Measurements from ENCODE around the gene CPNE2. TPM values are rescaled to one million over a fixed set of nuclear protein-coding genes. Genes with fewer than 3 reads are reported as not detected.

Gene CPNE2
- total and polyA plus RNA-seq, 2 of the 8 experiments (the other 6 are each of a cell fraction or from before 2014, with no cell fraction given) = 10.6 to 39.5 TPM

- no peak for FAIRE-seq
Measured at GRCh38 chr16:57072616-57073275, 19.6 kb upstream of the CPNE2 start.

More at GRCh38 chr16:57072616-57073275, 19.6 kb upstream of the CPNE2 start:
- Histone ChIP-seq H3K23ac (ENCODE audit: insufficient read length) (no peak overlapping the region), H3K9me3 (ENCODE audit: insufficient read depth in 2 of 2, low read depth in 1 of 2, low read length in 1 of 2) (no peaks in the 10 kb centered on the region), H2AFZ (ENCODE audit: low read length) (no peak overlapping the region), H4K8ac (ENCODE audit: extremely low read depth, insufficient read depth, low read length) (no peak overlapping the region), H2AK5ac (ENCODE audit: low read depth, low read length) (no peak overlapping the region), H3K4me3 (ENCODE audit: extremely low read depth in 1 of 4, insufficient read depth in 2 of 4, low read depth in 3 of 4, low read length in 4 of 4) (no peak overlapping the region), H3K79me2 (ENCODE audit: control insufficient read depth in 1 of 2, insufficient read depth in 2 of 2, low read length in 2 of 2) (no peaks in the 10 kb centered on the region), H2BK5ac (ENCODE audit: low read depth, low read length) (no peak overlapping the region), H2BK12ac (ENCODE audit: low read depth, low read length) (no peak overlapping the region), H3K4me2 (ENCODE audit: insufficient read depth in 1 of 2, low read depth in 2 of 2, low read length in 2 of 2) (no peak overlapping the region), H4K91ac (replicated peaks; ENCODE audit: insufficient read length, low read length) (no peak overlapping the region), H3K27me3 (replicated peaks in 1 of 4; ENCODE audit: control insufficient read depth in 3 of 4, extremely low read depth in 1 of 4, insufficient read depth in 3 of 4, low read length in 3 of 4) (no peaks in the 10 kb centered on the region; a peak in 1 of 7 replicates), H4K5ac (ENCODE audit: insufficient read length, low read depth, low read length) (no peak overlapping the region), H3K79me1 (ENCODE audit: low read depth, low read length) (no peaks in the 10 kb centered on the region), H3K36me3 (ENCODE audit: control insufficient read depth in 2 of 4, insufficient read depth in 4 of 4, low read length in 3 of 4) (no peaks in the 10 kb centered on the region), H3K56ac (replicated peaks; ENCODE audit: insufficient read length, low read depth, low read length) (no peak overlapping the region), H4K20me1 (replicated peaks in 1 of 2; ENCODE audit: control insufficient read depth in 1 of 2, insufficient read depth in 2 of 2, low read length in 2 of 2) (no peaks in the 10 kb centered on the region), H3K4ac (replicated peaks; ENCODE audit: insufficient read length, low read depth, low read length) (no peak overlapping the region), H3K4me1 (replicated peaks in 1 of 4; ENCODE audit: control insufficient read depth in 3 of 4, insufficient read depth in 4 of 4, low read length in 3 of 4) (peaks cover 0 to 4% (median 2%) of the 10 kb centered on the region in 4 experiments; a peak in 1 of 7 replicates), H2BK20ac (ENCODE audit: low read length) (no peak overlapping the region), H3K9ac (replicated peaks in 1 of 4; ENCODE audit: extremely low read depth in 1 of 4, low read depth in 3 of 4, low read length in 3 of 4) (no peak overlapping the region), H3K27ac (ENCODE audit: low read depth, low read length) (no peak overlapping the region), H2BK15ac (ENCODE audit: low read length) (no peak overlapping the region), H3K23me2 (ENCODE audit: low read depth, low read length) (peaks cover 16% of the 10 kb centered on the region; the same call in 1 of the 2 replicates), H3K18ac (ENCODE audit: extremely low read depth, low read length) (no peak overlapping the region), H3K14ac (ENCODE audit: insufficient read length) (no peak overlapping the region), H2BK120ac (replicated peaks; ENCODE audit: low read depth, low read length) (no peak overlapping the region)
- no peak for TF ChIP-seq SRF (IDR thresholded peaks at IDR 0.05; ENCODE audit: low read depth, low read length)
- 81% methylated on average over 8 of the region's 8 CpGs; no CpG with 5 or more reads in 1 of the 2 experiments for WGBS, 2 experiments (ENCODE audit: extremely low coverage in 1 of 2, insufficient coverage in 1 of 2, insufficient read length in 1 of 2, insufficient replicate concordance in 2 of 2, low coverage in 1 of 2, low lambda C conversion rate in 2 of 2, missing lambda C conversion rate in 1 of 2)
- ChIA-PET CTCF (ENCODE audit: partially characterized antibody) (interaction anchor here (1.2 kb wide), 1 partner anchor 11 kb away, joined by 3 read pairs; no protein-coding TSS in a partner anchor), POLR2A (ENCODE audit: partially characterized antibody) (no interaction called here)
- DNase-seq (ENCODE audit: low read depth in 1 of 2, low spot score in 2 of 2) = no peak
